ENCODE data around the gene ECI2. TPM values are rescaled to one million over a fixed set of nuclear protein-coding genes. Genes with fewer than 3 reads are reported as not detected.

ECI2 gene, protein sequence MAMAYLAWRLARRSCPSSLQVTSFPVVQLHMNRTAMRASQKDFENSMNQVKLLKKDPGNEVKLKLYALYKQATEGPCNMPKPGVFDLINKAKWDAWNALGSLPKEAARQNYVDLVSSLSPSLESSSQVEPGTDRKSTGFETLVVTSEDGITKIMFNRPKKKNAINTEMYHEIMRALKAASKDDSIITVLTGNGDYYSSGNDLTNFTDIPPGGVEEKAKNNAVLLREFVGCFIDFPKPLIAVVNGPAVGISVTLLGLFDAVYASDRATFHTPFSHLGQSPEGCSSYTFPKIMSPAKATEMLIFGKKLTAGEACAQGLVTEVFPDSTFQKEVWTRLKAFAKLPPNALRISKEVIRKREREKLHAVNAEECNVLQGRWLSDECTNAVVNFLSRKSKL
- 17.4 and 18.9 TPM in 2 replicates for total RNA-seq

DNA sequence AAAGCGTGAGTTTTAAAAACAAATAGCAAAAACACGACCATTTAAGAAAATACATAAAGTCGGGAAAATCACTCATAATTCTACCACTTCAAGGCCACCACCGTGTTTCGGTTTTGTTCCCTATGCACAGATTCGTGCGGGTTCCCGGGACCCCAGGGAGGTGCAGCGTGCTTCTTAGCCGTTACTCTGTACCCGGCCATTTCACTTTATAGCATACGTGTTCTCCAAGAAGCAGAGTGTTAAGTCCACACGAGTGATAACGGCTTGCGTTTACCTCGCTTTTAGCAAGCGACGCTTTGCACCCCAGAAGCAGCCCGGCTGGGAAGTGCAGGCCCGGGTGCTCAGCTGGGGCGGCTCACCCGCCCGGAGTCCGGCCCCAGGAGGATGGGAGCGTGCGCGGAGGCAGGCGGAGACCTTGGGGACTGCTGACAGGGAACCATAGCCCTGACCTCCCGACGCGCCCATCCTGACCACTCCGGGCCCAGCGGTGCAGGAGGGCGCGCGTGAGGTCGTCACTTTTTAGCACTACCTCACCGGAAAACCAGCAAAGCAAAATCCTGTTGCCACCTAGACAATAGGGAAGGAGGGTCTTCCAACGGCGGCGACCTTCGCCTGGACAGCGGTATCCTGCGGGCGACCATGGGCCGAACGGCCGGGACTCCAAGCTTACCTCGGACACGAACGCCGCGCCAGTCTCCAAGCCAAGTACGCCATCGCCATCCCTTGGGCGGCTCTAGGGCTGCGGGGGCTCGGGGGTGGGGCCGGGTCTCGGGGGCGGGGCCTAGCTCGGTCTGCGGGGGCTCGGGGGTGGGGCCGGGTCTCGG, at the start of gene ECI2:
Gene ECI2, minus strand, starts transcription at position 735 of the 824 bp plus-strand sequence. Its CDS starts 15 bp downstream, at position 720.
- intact Hi-C loops (cut with micrococcal nuclease): loop anchor here (1.0 to 10.0 kb wide), 13 partner anchors 76 to 1890 kb away; partner anchors contain the start of genes FAM50B, FARS2, GMDS and RIPK1

DNA sequence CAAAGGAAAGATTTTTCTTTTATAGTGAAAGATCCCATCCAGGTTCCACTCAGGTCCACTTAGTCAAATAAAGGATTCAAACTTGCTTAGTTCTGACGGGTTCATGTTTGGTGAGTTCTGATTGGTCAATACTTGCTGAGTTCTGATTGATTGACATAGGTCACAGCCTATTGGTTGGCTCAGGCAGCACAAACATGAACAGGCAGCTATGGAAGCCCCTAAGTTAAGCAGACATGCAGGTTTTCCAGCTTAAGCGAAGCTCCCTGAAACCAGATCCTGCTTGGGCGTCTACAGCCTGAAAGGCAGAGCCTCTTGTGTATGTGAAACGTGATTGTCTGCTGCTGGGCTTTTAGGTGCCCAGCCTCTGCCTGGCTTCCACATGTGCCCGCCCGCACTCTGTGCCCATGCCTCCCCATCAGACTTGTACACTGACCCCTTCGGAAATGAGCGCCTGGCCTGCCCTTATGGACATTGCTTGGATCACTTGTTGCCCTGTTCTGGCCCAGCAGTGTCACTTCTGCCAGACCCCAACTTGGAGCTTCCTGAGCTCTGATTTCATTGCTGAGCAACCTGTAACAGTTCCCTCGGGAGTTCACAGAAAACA, 45.4 kb upstream of the ECI2 start:
- intact Hi-C loops (cut with micrococcal nuclease): no loop called here

DNA sequence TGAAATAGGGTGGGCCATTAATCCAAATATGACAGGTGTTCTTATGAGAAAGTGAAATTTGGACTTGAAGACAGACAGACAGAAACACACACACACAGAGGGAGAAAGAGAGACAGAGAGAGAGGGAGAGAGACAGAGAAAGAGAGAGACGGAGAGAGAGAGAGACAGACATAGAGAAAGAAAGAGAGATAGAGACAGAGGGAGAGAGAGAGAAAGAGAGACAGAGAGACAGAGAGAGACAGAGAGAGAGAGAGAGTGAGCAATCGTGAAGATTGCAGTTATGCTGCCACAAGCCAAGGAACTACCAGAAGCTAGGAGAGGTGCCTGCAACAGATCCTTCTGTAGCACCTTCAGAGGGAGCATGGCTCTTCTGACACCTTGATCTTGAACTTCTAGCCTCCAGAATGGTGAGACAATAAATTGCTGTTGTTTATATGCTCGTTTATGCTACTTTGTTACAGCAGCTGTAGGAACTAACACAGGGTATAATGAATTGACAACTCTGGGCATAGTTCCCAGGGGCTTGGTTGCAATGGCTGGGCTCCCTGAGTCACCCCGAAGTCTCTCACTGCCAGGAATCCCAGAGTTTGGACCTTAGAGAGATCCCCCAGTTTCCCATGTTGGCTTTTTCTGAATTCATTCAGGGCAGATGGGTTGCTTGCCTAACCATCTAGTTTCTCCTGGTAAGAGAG, 44.7 kb upstream of the ECI2 start:
- intact Hi-C loops (cut with micrococcal nuclease): no loop called here

DNA sequence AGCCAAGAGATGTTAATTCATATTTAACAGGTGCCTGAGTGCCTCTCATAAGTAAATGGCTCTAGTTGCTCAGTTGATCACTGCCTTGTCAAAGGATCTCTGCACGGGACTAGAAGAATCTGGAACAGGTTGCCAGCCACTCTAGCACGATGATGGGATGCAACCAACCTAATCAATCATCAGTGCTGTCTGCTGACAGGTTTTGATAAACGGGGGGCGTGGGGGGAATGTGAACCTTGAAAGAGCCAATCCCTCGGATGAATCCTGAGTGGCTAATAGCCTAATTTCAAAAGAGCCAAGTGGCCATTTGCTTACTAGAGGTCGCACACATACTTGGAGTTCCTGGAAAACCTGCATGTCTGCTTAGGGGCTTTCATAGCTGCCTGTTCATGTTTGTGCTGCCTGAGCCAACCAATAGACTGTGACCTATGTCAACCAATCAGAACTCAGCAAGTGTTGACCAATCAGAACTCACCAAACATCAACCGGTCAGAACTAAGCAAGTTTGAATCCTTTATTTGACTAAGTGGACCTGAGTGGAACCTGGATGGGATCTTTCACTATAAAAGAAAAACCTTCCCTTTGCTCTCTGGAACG, 43.5 kb upstream of the ECI2 start:
- intact Hi-C loops (cut with micrococcal nuclease): no loop called here

DNA sequence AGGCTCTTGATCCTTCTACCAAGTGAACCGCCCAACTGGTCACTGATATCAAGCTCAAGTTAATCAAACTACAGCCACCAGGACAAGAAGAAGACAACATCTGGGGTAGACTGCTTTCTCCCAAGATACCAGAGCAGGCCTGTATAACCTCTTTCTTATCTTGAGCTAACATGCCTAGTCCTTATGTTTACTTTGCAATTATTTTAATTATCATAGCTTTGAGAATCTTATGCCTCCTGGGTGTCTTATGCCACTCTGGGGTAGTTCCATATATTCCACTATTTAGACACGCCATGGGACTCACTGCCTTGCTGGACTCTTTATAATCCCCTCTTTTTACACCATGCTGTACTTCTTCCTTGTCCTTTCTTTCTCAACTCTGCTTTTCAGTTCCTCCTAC, 41.5 kb upstream of the ECI2 start:
- intact Hi-C loops (cut with micrococcal nuclease): no loop called here

DNA sequence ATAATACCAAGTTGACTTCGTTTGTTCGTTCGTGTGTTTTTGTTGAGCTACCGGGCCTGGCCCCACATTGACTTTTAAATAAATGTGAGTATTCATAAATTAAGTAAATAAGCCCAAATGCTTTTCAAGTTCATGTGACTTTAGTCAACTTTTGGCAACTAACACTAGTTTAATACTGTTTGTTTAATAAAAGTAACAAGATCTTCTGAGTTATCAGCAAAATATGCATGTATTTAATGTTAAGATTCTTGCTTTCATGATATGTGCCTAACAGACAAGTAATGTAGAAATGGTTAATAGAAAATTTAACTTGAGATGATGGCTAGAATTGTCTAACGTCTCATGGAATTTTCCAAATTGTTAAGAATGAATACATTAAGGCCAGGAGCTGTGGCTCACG, 38.7 kb upstream of the ECI2 start:
- intact Hi-C loops (cut with micrococcal nuclease): no loop called here

DNA sequence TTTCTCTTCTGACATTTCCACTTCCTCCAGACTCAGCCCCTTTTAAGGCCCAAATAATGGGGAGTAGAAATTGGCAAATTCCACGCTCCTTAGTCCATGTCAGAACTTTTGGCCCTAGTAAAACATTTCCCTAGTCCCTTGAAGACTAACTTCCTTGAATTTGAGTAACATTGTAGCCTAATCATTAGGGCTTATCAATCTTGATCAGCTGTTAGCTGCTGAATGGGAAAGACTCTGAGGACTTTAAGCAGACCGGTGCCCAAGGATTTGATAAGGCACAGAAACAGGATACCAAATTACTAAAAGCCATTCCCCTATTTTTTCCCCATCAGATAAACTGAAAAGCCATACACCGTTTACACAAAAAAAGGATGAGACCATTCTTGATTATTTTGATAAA, 37.0 kb upstream of the ECI2 start:
- intact Hi-C loops (cut with micrococcal nuclease): no loop called here

DNA sequence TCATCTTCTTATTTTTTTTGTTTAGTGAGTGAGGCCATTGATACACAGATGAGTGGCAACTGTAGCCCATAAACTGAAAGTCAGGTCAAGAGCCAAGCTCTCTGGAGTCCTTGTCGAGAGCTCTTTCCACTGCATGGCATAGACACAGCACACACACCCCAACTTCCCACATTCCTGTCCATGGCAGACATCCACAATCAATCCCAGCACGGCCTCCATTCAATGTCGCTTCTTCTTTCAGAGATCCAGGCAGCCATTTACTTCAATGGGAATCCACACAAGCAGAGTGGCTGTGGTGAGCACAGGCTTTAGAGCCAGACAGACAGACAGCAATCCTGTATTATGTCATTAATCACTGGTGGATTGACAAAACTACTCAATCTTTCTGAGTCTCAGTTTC, 34.9 kb upstream of the ECI2 start:
- intact Hi-C loops (cut with micrococcal nuclease): no loop called here

DNA sequence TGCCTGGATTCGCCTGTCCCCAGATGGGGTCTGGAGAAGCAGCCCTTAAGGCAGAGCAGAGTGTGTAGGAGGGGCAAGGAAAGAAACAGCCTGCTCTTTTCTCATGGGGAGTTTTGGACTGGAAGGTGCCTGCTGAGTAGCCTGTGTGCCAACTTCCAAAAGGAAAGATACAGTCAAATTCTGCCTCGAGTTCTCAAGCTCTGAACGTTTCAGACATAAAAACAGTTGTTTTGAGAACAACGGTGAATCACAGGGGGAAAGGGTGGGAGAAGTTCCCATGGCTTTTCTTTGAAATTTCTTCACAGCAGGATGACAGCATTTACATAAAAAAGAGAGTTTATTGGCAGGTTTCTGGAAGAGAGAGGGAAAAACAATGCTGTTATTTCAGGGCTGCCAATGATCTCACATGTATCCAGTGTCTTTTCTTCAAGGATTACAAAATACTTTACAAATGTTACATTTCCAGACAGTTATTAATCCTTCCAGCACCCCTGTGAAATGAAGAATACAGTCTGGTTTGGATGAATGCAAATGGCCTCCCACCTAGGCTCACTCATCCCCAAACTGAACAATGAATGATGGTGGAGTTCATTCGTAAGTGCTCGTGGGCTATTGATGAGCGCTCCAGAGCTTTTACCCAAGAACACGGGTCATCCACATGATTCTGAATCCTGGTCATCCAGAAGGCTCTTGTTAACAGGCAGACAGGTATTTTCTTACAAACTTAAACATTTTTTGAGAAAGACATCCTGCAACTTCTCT, 33.8 kb upstream of the ECI2 start:
- intact Hi-C loops (cut with micrococcal nuclease): no loop called here

DNA sequence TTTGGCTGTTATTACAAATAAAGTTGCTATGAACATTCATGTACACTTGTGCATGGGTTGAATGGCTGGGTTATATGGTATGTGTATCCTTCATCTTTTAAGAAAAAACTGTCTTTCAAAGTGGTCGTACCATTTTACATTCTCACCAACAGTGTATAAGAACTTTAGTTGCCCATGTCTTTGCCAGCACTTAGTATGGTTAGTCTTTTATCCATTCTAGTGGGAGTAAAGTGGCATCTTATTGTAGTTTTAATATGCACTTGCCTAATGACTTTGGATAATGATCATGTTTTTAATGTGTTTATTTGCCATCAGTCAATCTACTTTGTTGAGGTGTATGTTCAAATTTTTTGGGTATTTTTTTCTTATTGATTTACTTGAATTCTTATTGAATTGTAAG, 32.5 kb upstream of the ECI2 start:
- intact Hi-C loops (cut with micrococcal nuclease): no loop called here

DNA sequence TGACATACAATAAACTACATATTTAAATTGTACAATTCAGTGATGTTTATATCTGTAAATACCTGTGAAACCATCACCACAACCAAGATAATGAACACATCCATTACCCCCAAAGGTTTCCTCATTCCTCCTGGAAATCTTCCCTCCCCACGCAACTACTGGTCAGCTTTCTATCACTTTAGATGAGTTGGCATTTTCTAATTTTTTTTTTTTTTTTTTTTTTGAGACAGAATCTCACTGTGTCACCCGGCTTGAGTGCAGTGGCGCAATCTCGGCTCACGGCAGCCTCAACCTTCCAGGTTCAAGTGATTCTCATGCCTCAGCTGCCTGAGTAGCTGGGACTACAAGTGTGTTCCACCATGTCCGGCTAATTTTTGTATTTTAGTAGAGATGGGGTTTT, 31.7 kb upstream of the ECI2 start:
- intact Hi-C loops (cut with micrococcal nuclease): no loop called here

DNA sequence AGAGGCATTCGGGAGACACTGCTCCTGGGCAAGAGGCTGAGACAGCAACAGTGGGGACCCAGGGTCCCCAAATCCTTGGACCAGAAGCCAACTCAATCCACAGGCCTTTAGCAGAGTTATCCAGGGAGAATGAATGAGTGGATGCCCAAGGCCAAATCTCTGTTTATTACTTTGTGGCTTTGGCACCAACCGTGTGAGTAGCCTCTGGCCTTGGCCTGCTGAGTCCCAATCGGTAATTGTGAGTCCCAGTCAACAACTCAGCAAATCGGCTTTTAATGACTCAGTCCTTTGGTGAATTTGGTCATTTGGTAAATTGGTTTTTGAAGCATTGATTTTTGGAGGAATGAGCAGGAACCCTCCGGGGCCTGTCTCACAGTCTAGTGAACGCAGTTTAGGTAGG, 29.1 kb upstream of the ECI2 start:
- intact Hi-C loops (cut with micrococcal nuclease): no loop called here

DNA sequence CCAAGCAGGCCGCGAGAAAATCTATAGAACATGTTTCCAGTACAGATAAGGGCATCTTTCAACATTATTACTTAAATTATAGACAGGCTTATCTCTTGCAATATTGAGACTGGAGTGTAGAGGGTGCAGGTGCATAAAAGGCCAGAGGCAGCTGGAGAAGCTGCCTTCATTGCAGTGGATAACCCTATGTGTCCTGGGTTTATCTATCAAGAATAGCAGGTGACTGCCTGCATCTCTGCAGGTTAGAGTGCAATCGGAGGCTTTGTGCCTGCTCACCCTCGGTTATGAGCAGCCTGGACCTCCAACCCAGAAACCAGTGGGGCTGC, 28.7 kb upstream of the ECI2 start:
- intact Hi-C loops (cut with micrococcal nuclease): no loop called here

DNA sequence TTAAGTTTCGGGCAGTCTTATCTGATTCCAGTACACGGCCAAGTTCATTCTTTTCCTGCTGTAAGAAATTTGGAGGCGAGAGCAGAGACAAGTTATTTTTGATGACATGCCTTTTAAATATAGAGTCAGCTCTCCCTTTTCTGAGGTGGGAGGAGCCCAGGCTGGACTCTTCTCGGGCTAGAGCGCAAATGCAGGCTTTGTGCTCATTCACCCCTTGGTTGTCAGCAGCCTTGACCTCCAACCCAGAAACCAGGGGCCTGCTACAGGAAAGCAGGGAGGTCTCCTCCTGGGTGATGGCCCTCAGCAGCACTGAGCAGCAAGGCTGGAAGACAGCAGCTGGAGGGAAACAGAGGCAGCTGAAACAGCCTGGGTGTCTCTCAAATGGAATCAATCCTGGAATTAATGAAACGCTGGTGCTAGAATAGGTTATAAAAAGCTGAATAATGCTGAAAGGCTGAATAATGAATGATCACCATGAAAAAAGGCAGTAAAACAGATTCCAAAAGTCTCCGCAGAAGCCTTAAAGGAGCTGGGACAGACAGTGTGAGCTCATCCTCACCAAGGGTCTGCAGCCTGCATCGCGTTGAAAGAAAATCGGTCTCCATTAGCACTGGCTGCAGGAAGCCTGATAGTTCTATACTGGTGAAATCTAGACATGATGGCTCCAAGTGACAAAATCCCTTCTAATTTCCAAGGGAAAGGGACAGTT, 28.2 kb upstream of the ECI2 start:
- intact Hi-C loops (cut with micrococcal nuclease): no loop called here

DNA sequence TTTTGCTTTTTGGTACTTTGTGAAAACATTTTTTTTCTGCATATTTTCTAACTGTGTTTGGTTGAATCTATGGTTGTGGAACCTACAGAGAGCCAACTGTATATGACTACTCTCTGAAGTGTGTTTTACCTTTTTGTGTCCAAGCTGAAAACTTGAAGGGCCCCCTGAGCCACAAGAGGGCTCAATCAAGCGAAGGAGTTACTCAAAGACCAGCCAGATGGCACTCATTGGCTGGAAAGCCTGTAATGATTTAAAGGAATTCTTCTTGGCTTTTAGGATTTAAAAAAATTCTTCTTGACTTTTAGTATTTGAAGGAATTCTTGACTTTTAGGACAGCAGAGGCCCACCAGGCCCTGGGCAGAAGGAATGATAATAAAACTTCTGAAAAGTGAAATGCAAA, 27.0 kb upstream of the ECI2 start:
- intact Hi-C loops (cut with micrococcal nuclease): no loop called here

DNA sequence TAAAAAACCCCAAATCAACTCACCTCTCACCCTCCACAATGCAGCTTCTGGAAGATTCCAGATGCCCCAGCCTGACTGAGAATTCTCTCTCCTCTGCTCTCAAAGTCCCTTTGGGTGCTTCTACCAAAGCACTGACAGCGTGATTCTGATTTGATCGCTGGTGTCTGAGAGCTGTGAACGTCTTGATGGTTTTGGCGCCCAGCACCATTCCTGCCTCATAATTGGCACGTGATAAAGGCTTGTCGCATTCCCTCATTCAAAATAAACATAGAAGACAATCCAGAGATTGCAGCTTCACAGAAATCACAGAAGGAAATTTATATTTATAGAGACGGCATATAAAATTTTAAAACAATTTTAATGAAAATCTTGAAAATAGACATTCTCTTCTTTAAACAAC, 24.1 kb upstream of the ECI2 start:
- intact Hi-C loops (cut with micrococcal nuclease): loop anchor here (5.0 kb wide), 2 partner anchors 778 to 843 kb away; partner anchors contain the start of gene RPP40

DNA sequence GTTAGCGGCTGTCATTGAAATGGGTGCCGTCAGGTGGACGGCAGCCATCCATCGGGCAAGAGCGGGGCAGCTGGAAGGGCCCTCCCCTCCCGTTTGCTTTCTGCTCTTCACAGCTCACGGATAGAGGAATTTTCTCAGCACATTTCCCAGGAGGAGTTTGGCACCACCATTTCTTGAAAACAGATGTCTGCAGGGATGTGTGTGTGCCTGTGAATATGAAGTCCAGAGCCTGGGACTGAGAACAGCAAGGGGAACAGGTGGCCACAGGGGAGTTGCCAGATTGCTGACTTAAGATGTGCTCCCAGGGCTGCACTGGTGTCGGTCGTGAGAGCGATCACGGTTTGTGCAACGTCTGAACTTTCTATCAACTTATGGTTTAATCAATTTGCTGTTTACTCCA, 22.1 kb upstream of the ECI2 start:
- intact Hi-C loops (cut with micrococcal nuclease): loop anchor here (2.0 to 5.0 kb wide), 3 partner anchors 53 to 845 kb away; partner anchors contain the start of gene RPP40

DNA sequence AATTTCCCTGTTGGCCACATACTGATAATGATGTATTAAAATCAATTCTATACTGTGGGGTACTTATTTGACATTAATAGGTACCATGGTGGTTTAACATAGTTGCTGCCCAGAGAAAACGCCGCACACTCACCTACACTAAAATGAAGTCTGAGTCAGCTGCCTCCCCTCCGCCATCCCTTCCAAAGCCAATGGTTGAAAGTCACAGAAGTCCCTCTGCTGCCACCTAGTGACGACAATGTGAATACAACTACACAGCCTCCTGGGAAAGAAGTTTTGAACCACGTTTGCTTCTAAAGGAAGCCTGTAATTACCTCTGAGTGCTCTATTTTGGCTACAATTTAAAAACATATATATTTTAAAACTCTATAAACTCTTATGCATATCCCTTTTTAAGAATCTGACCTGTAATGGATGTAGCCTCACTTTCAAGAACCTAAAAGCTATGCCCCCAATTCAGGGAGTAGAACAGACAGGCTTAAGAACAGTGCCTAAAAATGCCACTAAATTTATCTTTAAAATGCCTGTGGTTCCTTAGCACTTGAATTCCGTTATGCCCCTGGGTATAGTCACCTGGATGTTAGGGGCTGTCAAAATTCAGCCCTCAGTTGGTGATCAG, 20.6 kb upstream of the ECI2 start:
- intact Hi-C loops (cut with micrococcal nuclease): loop anchor here (1.0 to 5.0 kb wide), 9 partner anchors 20 to 846 kb away; partner anchors contain the start of gene RPP40

DNA sequence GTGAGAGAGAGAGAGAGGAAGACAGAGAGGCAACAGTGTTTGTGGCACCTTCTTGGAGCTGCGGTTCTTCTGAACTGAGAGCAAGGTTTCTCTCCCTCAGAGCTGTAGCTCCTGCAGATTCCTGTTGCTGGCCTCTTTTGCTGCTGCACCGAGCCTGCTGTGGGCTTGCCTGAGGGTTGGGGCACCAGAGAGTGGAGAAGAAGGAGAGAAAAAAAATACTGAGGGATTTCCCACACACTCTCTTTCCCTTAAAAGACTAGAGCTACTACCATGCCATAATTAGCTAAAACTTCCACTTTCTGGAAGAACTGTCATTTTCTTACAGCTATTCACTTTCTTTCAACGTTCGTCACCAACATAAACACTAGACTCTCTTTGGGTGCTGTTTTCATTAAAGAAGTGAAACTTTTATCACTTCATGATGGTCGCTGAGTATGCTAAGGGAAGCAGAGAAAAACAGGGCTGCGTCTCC, 18.2 kb upstream of the ECI2 start:
- intact Hi-C loops (cut with micrococcal nuclease): no loop called here

All from T-helper 1 cell treated with Interleukin-12 subunit alpha and Interleukin-12 subunit beta and Interleukin-4 antibody, amounts not matched to agents 30 ng/mL and 1 ng/mL, for 36 hours (primary cell).